PC-9 (cell line): ENCODE data around the gene ORMDL3.

Experiments used
- CTCF ChIP-seq: fragments of 200-600 bp; sonication (generic); conservative IDR thresholded peaks from 2 replicates; pipeline ENCODE4 v1.6.1; 2017; ENCODE audit warnings: mixed run types, antibody characterized with exemption, mild to moderate bottlenecking, moderate library complexity
- EZH2 ChIP-seq: fragments of 200-600 bp; sonication (generic); IDR thresholded peaks from 2 replicates; pipeline ENCODE4 v1.8.0; 2017; ENCODE audit warnings: antibody characterized with exemption, low read depth

GRCh38 chr17:39928858-39929645 is 1.7 kb upstream of the ORMDL3 start:
- TF ChIP-seq CTCF (no peak), EZH2 (no peak)
